Activated B cell treated with CpG ODN at 0.5 μM for 24 hours (primary cell): ENCODE results near the gene HS6ST3. TPM values are rescaled to one million over a fixed set of nuclear protein-coding genes. Genes with fewer than 3 reads are reported as not detected.

Experiments used
- ATAC-seq: fragments of 200-7000 bp; cut with Tn5 transposase; one replicate; pipeline ENCODE4 v1.10.0; 2021; ENCODE audit warnings: low read depth, mild to moderate bottlenecking, moderate library complexity
- CTCF ChIA-PET: fragments of 350-600 bp; sonication (Branson Sonifier 250); formaldehyde crosslinking; loops from one replicate; lab custom pipeline; 2021; ENCODE audit warnings: antibody characterized with exemption; lab: Charles Lee
- POLR2A ChIA-PET: fragments of 350-600 bp; sonication (Branson Sonifier 250); formaldehyde crosslinking; loops from one replicate; lab custom pipeline; 2021; ENCODE audit warnings: antibody characterized with exemption; lab: Charles Lee
- DNase-seq: peaks from one replicate; pipeline ENCODE4 v3.0.0; 2022
- H3K27ac Mint-ChIP-seq: one replicate; pipeline ENCODE4 v1.8.0; 2020; ENCODE audit warnings: mixed read lengths
- H3K27me3 Mint-ChIP-seq: one replicate; pipeline ENCODE4 v1.8.0; 2021; ENCODE audit warnings: mixed read lengths
- H3K36me3 Mint-ChIP-seq: one replicate; pipeline ENCODE4 v1.8.0; 2021; ENCODE audit warnings: low read depth, mixed read lengths
- H3K4me1 Mint-ChIP-seq: one replicate; pipeline ENCODE4 v1.8.0; 2021; ENCODE audit warnings: mixed read lengths
- H3K4me3 Mint-ChIP-seq: one replicate; pipeline ENCODE4 v1.8.0; 2020; ENCODE audit warnings: mild to moderate bottlenecking, mixed read lengths
- H3K9me3 Mint-ChIP-seq: one replicate; pipeline ENCODE4 v1.8.0; 2020; ENCODE audit warnings: mixed read lengths
- CTCF ChIP-seq: fragments of 200-600 bp; IDR thresholded peaks from one replicate; pipeline ENCODE4 v1.8.0; 2022; ENCODE audit warnings: antibody characterized with exemption, mild to moderate bottlenecking
- intact Hi-C: fragments of 100-400 bp; cut with micrococcal nuclease; formaldehyde crosslinking; loops from one replicate; pipeline ENCODE4 v1.15.1; 2024
- total RNA-seq: library from RNA; stranded (reverse); gene quantifications from 2 replicates; pipeline ENCODE4 v1.2.3, GENCODE V29; 2022

HS6ST3 gene
- total RNA-seq, 1 donor from 2014 or later: not detected

- intact Hi-C loops: no loop called here
- ChIA-PET POLR2A (no interaction called here), CTCF (no interaction called here)
- no peak for TF ChIP-seq CTCF
- H3K9me3 Mint-ChIP-seq: no peaks in the 10 kb centered on the region
- DNase-seq (no peak), ATAC-seq (no peak)
- H3K4me3 Mint-ChIP-seq: no peak overlapping the region
- no peaks in the 10 kb centered on the region for H3K27me3 Mint-ChIP-seq
- H3K4me1 Mint-ChIP-seq: no peaks in the 10 kb centered on the region
- H3K36me3 Mint-ChIP-seq: no peaks in the 10 kb centered on the region
- no peak overlapping the region for H3K27ac Mint-ChIP-seq
Measured at GRCh38 chr13:96285729-96286128, 195.8 kb downstream of the HS6ST3 start.

GRCh38 chr13:96294930-96295881 lies 205.3 kb downstream of the HS6ST3 start:
- Mint-ChIP-seq H3K4me1 (no peaks in the 10 kb centered on the region), H3K36me3 (no peaks in the 10 kb centered on the region), H3K4me3 (no peak overlapping the region), H3K9me3 (peaks cover 2% of the 10 kb centered on the region), H3K27me3 (no peaks in the 10 kb centered on the region), H3K27ac (no peak overlapping the region)
- intact Hi-C loops: no loop called here
- POLR2A ChIA-PET: no interaction called here
- DNase-seq (no peak), ATAC-seq (no peak)
- TF ChIP-seq CTCF: no peak
- CTCF ChIA-PET: interaction anchor here (0.6 kb wide), 1 partner anchor 53 kb away, joined by 3 read pairs; no protein-coding TSS in a partner anchor

GRCh38 chr13:96297360-96297759 lies 207.5 kb downstream of the HS6ST3 start:
- no peak for TF ChIP-seq CTCF
- H3K4me1 Mint-ChIP-seq: no peaks in the 10 kb centered on the region

GRCh38 chr13:96299235-96299634 lies 209.3 kb downstream of the HS6ST3 start:
- H3K27me3 Mint-ChIP-seq: no peaks in the 10 kb centered on the region
- POLR2A ChIA-PET: no interaction called here
- intact Hi-C loops: no loop called here
- DNase-seq (no peak), ATAC-seq (no peak)
- H3K4me1 Mint-ChIP-seq: no peaks in the 10 kb centered on the region
- no peak overlapping the region for H3K4me3 Mint-ChIP-seq
- no peaks in the 10 kb centered on the region for H3K36me3 Mint-ChIP-seq
- CTCF ChIA-PET: no interaction called here
- peaks cover 2% of the 10 kb centered on the region for H3K9me3 Mint-ChIP-seq
- no peak overlapping the region for H3K27ac Mint-ChIP-seq
- TF ChIP-seq CTCF: no peak

More at GRCh38 chr13:96297360-96297759, 207.5 kb downstream of the HS6ST3 start:
- POLR2A ChIA-PET: no interaction called here
- no peaks in the 10 kb centered on the region for H3K36me3 Mint-ChIP-seq
- CTCF ChIA-PET: no interaction called here
- intact Hi-C loops: no loop called here
- H3K27me3 Mint-ChIP-seq: no peaks in the 10 kb centered on the region
- no peak for DNase-seq
- no peak overlapping the region for H3K4me3 Mint-ChIP-seq
- peaks cover 2% of the 10 kb centered on the region for H3K9me3 Mint-ChIP-seq
- no peak for ATAC-seq
- no peak overlapping the region for H3K27ac Mint-ChIP-seq

- no peak overlapping the region for H3K27ac Mint-ChIP-seq
- ChIA-PET CTCF (no interaction called here), POLR2A (no interaction called here)
- H3K36me3 Mint-ChIP-seq: no peaks in the 10 kb centered on the region
- no peaks in the 10 kb centered on the region for H3K27me3 Mint-ChIP-seq
- H3K4me1 Mint-ChIP-seq: no peaks in the 10 kb centered on the region
- ATAC-seq (no peak), DNase-seq (no peak)
- H3K9me3 Mint-ChIP-seq: peaks cover 5% of the 10 kb centered on the region
- H3K4me3 Mint-ChIP-seq: no peak overlapping the region
- no peak for TF ChIP-seq CTCF
- intact Hi-C loops: no loop called here
Measured at GRCh38 chr13:96308568-96308967, 218.7 kb downstream of the HS6ST3 start.
